Measurements from ENCODE around the gene TRAPPC2B.

DNA sequence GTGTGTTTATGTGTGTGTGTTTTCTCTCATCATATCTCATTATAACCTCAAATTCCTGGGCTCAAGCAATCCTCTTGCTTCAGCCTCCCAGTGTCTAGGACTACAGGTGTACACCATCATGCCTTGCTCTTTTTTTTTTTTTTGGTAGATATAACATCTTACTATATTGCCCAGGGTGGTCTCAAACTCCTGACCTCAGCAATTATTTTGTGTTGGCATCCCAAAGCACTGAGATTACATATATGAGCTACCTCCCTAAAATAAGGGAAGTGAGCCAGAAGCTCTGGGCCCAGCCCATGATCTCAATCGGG lies 43.5 kb upstream of the TRAPPC2B start:
- TF ChIP-seq, protein P1, sequence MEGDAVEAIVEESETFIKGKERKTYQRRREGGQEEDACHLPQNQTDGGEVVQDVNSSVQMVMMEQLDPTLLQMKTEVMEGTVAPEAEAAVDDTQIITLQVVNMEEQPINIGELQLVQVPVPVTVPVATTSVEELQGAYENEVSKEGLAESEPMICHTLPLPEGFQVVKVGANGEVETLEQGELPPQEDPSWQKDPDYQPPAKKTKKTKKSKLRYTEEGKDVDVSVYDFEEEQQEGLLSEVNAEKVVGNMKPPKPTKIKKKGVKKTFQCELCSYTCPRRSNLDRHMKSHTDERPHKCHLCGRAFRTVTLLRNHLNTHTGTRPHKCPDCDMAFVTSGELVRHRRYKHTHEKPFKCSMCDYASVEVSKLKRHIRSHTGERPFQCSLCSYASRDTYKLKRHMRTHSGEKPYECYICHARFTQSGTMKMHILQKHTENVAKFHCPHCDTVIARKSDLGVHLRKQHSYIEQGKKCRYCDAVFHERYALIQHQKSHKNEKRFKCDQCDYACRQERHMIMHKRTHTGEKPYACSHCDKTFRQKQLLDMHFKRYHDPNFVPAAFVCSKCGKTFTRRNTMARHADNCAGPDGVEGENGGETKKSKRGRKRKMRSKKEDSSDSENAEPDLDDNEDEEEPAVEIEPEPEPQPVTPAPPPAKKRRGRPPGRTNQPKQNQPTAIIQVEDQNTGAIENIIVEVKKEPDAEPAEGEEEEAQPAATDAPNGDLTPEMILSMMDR (IDR thresholded peaks at IDR 0.05; ENCODE audit: low read depth, low read length, poor library complexity, severe bottlenecking): no peak
- no peak for TF ChIP-seq EZH2phosphoT487 (IDR thresholded peaks at IDR 0.05; ENCODE audit: borderline replicate concordance, low read length)

Measured in DOHH2 (cell line).